Sigmoid colon (tissue), 4 donors: ENCODE data around the gene ENDOV.

Experiments used
- CTCF ChIP-seq, 4 experiments: fragments of 450-650 bp in 3 of 4; fragments of 200-600 bp in 1 of 4; IDR thresholded peaks; one replicate each; pipeline ENCODE4 v1.5.1; 2016 to 2019; ENCODE audit warnings: antibody characterized with exemption in 4 of 4, mild to moderate bottlenecking in 3 of 4, moderate library complexity in 2 of 4
- EP300 ChIP-seq, 4 donors: sonication (generic); formaldehyde crosslinking; IDR thresholded peaks; one replicate each; pipeline ENCODE4 v1.6.1; 2017; ENCODE audit warnings: antibody characterized with exemption in 4 of 4
- POLR2A ChIP-seq, 2 donors: fragments of 450-650 bp; IDR thresholded peaks; one replicate each; pipeline ENCODE4 v1.6.1; 2016; ENCODE audit warnings: antibody characterized with exemption in 2 of 2, mild to moderate bottlenecking in 2 of 2, moderate library complexity in 2 of 2
- POLR2AphosphoS5 ChIP-seq, 4 donors: sonication (generic); formaldehyde crosslinking; IDR thresholded peaks; one replicate each; pipeline ENCODE4 v1.6.1; 2017; ENCODE audit warnings: antibody characterized with exemption in 4 of 4

GRCh38 chr17:80397034-80397387, 18.0 kb upstream of the ENDOV start:
- TF ChIP-seq EP300 (IDR thresholded peaks at IDR 0.05), result no peak
- no peak for TF ChIP-seq POLR2A (IDR thresholded peaks at IDR 0.05)
- TF ChIP-seq CTCF (IDR thresholded peaks at IDR 0.05), result no peak
- TF ChIP-seq POLR2AphosphoS5 (IDR thresholded peaks at IDR 0.05), result no peak
